D721Med (cell line): ENCODE results near the gene SFXN5.

ENCODE experiments used
- DNase-seq: peaks from one replicate; pipeline ENCODE4 v3.0.0; 2011; ENCODE audit warnings: low spot score; ENCODE audit not compliant: insufficient read length
- FAIRE-seq: peaks from 2 replicates; lab custom pipeline; 2011; peaks lifted over from hg19 to GRCh38; lab: Jason Lieb, UNC
- TF ChIP-seq, protein P1 (sequence below): IDR thresholded peaks from 2 replicates; pipeline ENCODE4 v1.5.1; 2012; ENCODE audit warnings: mild to moderate bottlenecking, control low read depth; ENCODE audit not compliant: insufficient read depth; ENCODE audit errors: missing control alignments

SFXN5 gene

DNA sequence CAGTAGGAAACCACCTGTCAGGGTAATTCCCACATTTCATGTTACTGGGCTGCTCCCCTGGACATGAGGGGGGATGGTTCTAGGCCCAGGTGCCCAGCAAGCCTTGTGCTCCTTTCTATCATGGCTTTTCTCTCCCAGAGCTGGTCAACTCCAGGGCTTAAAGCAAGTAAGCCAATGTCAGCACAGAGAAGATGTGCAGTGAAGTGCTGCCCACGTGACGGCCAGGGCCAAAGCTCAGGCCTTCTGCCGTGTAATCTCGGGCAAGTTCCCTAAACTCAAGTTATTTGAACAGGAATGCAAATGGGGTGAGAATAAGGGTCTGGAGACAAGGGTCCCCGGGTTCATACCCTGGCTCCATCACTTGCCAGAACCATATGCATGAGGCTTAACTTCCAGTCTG lies 16.5 kb downstream of the SFXN5 start:
- DNase-seq (no peak), FAIRE-seq (no peak)
- TF ChIP-seq, protein P1, sequence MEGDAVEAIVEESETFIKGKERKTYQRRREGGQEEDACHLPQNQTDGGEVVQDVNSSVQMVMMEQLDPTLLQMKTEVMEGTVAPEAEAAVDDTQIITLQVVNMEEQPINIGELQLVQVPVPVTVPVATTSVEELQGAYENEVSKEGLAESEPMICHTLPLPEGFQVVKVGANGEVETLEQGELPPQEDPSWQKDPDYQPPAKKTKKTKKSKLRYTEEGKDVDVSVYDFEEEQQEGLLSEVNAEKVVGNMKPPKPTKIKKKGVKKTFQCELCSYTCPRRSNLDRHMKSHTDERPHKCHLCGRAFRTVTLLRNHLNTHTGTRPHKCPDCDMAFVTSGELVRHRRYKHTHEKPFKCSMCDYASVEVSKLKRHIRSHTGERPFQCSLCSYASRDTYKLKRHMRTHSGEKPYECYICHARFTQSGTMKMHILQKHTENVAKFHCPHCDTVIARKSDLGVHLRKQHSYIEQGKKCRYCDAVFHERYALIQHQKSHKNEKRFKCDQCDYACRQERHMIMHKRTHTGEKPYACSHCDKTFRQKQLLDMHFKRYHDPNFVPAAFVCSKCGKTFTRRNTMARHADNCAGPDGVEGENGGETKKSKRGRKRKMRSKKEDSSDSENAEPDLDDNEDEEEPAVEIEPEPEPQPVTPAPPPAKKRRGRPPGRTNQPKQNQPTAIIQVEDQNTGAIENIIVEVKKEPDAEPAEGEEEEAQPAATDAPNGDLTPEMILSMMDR, result no peak

DNA sequence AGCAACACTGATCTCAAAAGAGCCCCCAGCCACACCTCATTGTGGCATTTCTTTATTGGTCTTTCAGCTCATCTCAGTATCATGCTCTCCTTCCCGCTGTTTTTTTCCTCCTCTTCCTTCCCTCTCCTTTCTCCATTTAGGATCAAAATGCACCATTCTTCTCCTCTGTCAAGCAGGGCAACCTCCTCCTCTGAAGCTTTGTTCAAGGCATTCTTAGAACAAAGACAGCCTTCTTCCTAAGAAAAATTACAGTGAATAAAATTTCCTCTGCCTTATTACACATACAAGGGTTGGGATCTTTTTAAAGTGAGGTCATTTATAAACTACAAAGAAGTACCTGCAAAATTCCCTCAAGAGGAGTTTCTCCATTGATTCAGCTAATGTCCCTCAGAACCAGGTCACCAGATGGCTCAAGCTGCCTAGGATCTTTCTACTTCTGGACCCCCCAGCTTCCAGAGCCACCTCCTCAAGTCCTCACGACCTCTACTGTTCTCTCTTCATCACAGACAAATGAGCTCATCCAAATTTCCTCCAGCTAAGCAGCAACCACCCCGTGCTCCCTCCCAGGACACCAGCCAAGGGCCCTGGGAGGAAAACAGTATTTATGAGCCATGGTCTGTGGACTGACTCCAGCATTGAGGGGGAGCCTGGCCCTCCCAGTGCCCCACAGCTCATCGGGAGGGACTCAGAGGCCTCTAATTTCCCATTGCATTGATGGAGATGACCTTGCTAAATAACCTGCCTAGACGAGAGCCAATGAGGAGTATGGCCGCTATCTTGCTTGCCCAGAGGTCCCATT lies 18.0 kb downstream of the SFXN5 start:
- TF ChIP-seq, protein P1, result no peak
- DNase-seq, result no peak
- FAIRE-seq, result no peak

DNA sequence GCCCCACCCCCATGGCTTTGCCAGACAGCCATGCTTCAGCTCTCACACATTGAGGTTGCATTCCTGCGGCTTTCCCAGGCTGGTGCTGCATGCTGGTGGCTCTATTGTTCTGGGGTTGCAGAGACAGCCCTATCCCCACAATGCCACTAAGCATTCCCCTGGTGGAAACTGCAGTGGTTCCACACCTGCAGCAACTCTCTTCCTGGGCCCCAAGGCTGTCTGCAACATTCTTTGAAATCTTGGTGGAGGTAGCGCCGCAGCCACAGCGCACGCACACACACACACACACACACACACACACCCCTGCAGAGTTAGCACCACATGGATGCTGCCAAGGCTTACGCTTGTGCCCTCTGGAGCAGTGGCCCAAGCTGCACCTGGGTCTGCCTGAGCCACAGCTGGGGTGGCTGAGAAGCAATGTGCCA lies 21.4 kb downstream of the SFXN5 start:
- FAIRE-seq, result no peak
- no peak for DNase-seq
- TF ChIP-seq, protein P1, result no peak

DNA sequence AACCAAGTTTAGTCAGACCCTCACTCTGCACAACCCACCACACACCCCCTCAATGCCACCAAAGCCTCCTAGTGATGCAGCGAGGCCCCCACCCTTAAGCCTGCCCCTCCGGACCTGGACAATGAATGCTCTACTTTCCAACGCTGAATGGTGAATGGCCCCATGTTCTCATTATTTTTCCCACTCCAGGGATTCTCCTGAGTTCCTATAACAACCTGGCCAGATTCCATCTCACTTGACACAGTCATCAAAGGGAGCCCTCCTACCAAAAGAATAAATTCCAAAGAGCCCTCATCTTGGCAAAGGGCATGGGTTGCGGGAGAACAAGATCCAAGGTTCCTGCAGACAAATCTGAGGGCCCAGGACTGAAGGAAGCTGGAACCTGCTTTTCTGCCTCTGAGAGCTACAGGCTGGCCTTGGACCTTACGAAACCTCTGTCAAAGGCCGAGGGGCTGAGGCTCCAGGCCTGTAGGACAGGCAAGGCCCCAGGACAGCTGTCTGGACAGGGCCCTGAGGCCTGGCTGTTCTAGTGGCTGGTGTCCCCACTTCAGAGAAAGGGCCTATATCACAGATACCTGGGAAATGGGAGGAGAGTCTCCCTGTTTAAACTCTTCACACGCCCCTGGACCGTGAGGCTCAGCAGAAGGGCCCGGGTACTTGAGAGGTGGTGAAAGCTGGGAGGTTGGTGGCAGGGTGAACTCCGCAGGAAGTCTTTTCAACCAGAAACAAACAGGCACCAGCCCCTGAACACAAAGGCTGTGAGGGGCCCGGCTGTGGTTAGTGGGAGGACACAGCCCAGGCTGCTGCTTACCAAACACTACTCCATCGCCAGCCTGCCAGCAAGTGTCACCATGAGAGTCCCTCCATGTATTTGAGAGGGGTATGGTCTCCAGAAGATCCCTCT lies 27.3 kb downstream of the SFXN5 start:
- DNase-seq (no peak), FAIRE-seq (no peak)
- TF ChIP-seq, protein P1, result no peak

DNA sequence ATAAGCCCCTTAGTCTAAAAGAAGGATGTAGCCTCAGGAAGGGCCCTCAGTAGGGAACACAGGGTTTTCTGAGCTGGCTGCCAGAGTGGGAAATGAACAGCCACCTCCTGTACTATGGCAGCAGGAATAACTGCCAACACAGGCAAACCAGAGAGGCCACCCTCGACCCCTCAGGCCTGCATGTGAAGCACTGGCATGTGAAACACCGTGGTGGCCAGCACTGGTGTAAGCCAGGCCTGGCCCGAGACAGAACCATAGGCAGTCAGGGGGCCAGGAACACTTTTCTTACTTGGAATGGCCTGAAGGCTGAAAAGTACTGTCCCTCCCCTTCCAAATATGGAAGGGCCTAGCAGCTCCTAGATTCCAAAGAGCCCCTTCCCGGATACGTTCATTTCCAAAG lies 28.2 kb downstream of the SFXN5 start:
- TF ChIP-seq, protein P1, result no peak
- no peak for DNase-seq
- no peak for FAIRE-seq

DNA sequence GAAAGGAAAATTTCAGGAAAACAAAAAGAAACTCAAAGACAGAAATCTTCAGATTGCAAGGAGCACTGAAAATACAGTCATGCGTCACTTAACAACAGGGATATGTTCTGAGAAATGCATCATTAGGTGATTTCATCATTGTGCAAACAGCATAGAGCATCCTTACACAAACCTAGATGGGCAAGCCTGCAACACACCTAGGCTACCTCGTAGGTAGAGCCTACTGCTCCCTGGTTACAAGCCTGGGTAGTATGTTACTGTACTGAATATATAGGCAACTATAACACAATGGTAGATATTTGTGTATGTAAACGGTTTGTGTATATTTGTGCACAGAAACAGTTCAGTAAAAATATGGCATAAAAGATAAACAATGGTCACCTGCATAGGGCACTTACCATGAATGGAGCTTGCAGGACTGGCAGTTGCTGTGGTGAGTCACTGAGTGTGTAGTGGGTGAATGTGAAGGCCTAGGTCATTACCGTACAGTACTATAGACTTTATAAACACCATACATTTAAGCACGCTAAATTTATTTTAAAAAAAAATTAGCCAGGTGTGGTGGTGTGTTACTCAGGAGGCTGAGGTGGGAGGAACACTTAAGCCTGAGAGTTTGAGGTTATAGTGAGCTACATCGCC lies 33.4 kb downstream of the SFXN5 start:
- DNase-seq (no peak), FAIRE-seq (no peak)
- TF ChIP-seq, protein P1, result no peak
